HG03066 (cell line): ENCODE results near the gene STRADA.
"Not testable (repeated sequence)": the region's sequence is repeated elsewhere in the genome, so short reads cannot be mapped to it uniquely, and the experiment has no call there.

Experiments
- ATAC-seq: cut with Tn5 transposase; IDR thresholded peaks from one replicate; pipeline ENCODE4 v1.9.1; 2021; ENCODE audit warnings: low read depth; ENCODE audit not compliant: unreplicated experiment

The STRADA gene

GRCh38 chr17:63758428-63758827 lies 16.8 kb upstream of the STRADA start:
- ATAC-seq = no peak

- ATAC-seq = no peak
These were observed 12.4 kb upstream of the STRADA start for GRCh38 chr17:63754046-63754445.

- ATAC-seq = no peak
These were observed 11.6 kb upstream of the STRADA start for GRCh38 chr17:63753215-63753614.

DNA sequence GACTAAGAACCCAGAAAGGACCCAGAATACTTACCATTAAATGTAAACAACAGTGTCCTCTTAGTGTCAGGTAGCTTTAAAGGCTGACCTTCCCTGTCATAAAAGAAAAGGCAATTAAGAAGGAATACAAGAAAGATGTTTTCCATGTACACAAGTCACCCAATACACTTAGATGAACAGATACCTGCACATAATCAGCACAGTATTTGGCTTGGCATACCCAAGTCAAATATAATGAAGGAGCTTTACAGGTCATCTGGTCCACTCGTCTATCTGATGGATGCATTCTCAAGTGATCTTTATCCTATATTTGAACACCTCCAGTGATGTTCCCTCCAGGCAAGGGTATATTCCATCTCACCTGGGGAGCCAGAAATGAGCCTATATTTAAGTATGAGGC lies 11.1 kb upstream of the STRADA start:
- ATAC-seq = no peak

GRCh38 chr17:63751806-63752205 lies 10.2 kb upstream of the STRADA start:
- ATAC-seq = no peak

- no peak for ATAC-seq
These were observed 524 bp downstream of the STRADA start for GRCh38 chr17:63741143-63741407.

GRCh38 chr17:63740464-63741142 lies 996 bp downstream of the STRADA start:
- ATAC-seq = no peak

GRCh38 chr17:63735691-63736090 lies 5.9 kb downstream of the STRADA start:
- no peak for ATAC-seq

- ATAC-seq = no peak
These were observed 19.2 kb downstream of the STRADA start for GRCh38 chr17:63722403-63722802.

DNA sequence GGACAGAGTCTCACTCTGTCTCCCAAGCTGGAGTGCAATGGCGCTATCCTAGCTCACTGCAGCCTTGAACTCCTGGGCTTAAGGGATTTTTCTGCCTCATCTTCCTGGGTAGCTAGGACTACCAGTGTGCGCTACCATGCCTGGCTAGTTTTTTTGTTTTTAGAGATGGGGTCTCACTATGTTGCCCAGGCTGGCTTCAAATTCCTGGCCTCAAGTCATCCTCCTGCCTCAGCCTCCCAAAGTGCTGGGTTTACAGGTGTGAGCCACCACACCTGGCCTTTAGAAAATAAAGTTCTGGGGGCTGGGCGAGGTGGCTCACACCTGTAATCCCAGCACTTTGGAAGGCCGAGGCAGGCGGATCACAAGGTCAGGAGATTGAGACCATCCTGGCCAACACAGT lies 21.4 kb downstream of the STRADA start:
- not testable (repeated sequence) for ATAC-seq

DNA sequence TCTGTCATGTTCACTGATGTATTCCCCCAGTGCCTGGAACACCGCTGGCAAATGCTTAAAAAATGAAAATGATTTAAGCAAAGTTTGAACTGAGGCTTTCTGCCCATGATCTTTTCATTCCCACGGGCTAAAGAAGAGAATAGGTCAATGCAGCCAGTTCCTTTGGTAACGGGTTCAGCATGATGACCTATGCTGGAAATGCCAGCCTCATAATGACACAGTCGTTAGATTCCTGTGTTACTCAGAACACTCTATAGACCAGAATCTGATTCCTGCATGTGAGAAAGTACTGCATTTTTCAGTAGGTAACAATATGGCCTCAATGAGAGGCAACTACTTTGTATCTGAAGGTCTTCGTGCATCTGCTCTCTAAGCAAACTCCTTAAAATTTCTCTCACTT lies 22.6 kb downstream of the STRADA start:
- no peak for ATAC-seq

GRCh38 chr17:63716426-63716825 lies 25.2 kb downstream of the STRADA start:
- ATAC-seq = no peak

DNA sequence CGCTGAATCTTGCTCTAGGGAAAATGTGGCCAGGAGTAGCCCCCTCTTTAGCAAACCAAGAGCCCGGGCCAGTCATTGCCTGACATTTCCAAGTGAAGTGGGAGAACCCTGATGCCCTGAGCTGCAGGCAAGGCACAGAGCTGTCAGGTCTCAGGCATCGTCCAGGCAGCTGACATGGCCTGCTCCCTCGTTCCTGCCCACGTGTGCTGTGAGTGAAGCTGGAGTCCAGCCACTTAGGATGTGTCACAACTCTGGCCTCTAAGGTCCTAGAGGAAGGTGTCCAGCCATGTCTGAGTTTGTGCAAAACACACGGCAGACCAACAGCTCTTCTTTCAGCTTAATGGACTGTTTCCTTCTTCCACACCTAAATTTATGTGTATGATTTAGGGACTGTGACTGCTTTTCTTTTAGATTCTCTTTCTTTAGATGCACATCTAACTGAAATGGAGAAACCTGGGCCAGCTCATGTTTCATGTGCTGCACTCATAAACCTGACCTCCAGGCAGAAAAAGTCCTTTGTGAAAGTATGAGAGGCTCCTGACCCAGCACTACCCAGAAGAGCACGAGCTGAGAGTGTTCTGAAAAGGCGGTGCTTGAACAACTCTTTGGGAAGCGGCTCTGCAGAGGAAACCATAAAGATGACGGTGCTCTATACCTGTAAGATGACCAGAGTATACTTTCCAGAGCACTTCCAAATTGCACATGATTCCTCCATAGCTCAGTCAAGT lies 26.9 kb downstream of the STRADA start:
- no peak for ATAC-seq

DNA sequence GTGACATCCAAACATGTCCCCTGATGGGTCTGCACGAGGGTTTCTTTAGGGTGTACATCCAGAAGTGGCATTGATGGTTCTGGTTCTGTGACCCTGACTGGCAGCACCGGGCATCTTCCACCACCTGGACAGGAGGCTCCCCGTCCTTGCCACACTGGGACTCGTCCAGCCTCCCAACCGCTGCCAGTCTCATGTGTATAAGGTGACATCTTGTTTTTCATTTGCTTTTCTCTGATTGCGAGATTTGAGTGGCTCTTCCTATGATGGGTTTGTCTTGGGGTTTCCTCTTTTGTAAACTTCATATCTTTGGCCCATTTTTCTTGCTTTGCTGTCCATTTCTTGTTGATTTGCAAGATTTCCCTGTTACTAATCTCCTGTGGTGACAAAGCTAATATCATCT lies 32.5 kb downstream of the STRADA start:
- ATAC-seq = no peak

DNA sequence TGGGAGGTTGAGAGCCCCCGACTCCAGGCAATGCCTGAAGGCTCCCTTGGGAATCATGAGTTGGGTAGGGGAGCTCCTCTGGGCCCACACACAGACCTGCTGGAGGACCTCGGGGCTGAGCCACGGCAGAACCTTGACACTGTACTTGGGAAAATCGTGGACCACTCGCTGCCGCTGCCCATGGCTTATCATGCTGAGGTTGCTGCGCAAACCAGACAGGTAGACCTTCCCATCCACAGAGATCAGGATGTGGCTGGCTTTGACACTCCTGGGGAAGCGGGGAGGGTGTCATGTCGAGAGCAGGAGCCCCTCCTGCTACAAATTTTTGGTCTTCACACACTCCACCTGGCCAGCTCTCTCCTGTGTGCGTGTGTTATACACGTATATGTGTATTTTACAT lies 34.4 kb downstream of the STRADA start:
- no peak for ATAC-seq

GRCh38 chr17:63706336-63707082 lies 35.1 kb downstream of the STRADA start:
- ATAC-seq = no peak

DNA sequence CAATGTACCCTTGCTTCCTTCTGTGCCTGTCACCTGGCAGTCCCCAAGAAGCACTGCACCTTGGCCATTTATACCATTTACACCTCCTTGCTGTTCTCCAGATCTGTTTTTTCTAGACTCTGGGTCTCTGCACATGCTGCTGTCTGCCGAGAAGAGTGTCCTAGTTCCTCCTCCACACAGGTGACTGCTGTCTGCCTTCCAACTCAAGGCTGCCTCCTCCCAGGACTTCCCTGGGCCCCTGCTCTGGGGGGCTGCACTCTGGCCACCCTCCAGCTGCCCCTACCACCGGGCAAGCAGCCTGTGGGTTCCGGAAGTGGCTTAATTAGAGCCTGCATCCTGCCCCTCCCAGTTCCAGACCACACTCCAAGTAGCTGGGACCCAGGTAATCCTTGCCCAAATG lies 35.9 kb downstream of the STRADA start:
- ATAC-seq = no peak

DNA sequence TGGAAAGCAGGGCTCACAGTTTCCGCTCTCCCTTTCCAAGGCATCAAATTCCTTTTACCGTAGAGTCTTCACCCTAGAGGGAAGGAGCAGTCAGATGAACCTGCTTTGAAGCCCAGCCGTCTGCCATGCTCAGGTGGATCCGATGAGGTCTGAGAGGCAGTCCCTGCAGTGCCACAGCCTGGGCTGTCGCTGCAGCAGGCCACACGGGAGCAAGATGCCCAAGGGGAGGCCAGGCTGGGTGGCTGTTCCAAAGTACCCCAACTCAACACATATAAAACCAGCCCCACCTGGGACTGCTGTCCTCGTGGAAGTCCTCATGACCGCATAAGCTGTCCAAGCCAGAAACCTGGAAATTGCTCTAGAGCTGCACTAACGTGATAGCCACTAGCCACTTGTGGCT lies 36.8 kb downstream of the STRADA start:
- no peak for ATAC-seq

DNA sequence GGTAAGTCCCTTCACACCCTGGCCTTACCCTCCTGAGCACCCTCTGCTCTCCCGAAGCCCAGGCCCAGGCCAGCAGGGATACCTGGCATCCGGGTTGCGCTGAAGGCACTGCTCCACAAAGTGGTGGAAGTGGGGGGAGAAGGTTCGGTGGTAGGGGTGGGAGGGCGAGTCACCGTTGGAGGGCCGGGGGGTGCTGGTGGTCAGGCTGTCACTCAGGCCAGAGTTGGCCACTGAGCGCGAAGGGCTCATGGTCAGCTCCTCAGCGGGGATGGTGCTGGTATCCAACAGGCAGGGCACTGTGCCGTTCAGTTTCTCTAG lies 37.4 kb downstream of the STRADA start:
- no peak for ATAC-seq

DNA sequence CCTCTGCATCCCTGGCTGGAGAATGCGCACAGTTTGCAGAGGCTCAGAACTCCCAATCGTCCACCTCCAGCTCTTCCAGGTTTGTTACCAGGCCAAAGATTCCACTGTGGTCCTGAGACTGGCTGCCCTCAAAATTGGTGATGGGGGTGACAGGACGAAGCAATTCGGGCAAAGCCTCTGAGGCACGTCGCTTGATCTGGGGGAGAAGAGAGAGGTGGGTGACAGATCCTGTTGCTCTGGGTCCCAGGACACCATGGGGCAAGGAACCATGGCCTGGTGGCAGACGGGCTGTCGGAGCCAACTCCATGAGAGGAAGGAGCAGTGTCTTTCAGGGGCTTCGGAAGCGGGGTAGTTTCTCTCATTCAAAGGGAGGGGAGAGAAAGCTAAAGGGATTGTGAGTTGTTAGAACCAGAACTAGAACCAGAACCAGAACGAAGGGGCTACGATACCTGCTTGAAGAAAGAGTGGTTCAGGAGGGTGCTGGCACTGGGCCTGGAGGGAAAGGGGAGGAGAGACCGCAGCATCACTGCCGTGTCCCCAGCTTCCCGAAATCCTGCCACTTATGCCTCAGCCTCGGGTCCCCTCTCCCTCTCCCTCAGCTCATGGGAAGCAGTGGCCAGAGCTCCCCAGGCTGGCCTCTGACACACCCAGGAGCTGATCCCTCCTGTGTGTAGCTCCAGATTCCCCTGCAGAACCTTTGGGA lies 37.9 kb downstream of the STRADA start:
- ATAC-seq = no peak

GRCh38 chr17:63703029-63703428 lies 38.6 kb downstream of the STRADA start:
- ATAC-seq = no peak

- ATAC-seq = no peak
These were observed 38.9 kb downstream of the STRADA start for GRCh38 chr17:63702721-63703015.
